Spleen (tissue), 7 donors: ENCODE results near the gene ANKFN1.

Source experiments
- POLR2A ChIP-seq, 3 donors: fragments of 450-650 bp; IDR thresholded peaks; one replicate each; pipeline ENCODE4 v1.5.1; 2017; ENCODE audit warnings: antibody characterized with exemption in 3 of 3, mild to moderate bottlenecking in 1 of 3
- TF ChIP-seq, protein P1 (sequence below), 11 experiments: fragments of 200-600 bp in 7 of 11; fragments of 450-650 bp in 4 of 11; sonication (generic) in 4 of 11; IDR thresholded peaks in 8 of 11; conservative IDR thresholded peaks in 3 of 11; 1 replicate in 7 of 11; 2 replicates in 4 of 11; pipeline versions ENCODE4 v1.4.0 to v1.8.0; 2016 to 2021; ENCODE audit warnings: antibody characterized with exemption in 11 of 11, inconsistent platforms in 4 of 11, mild to moderate bottlenecking in 1 of 11
- donor health status: DM: no; HTN: no; CAD: no; lungs with moderate emphysema.
- donor health status: DM: no; HTN: no; CAD: no.
- donor health status: DM: no; HTN: no; CAD: no.

- no peak for TF ChIP-seq POLR2A (IDR thresholded peaks at IDR 0.05)
- TF ChIP-seq, protein P1, sequence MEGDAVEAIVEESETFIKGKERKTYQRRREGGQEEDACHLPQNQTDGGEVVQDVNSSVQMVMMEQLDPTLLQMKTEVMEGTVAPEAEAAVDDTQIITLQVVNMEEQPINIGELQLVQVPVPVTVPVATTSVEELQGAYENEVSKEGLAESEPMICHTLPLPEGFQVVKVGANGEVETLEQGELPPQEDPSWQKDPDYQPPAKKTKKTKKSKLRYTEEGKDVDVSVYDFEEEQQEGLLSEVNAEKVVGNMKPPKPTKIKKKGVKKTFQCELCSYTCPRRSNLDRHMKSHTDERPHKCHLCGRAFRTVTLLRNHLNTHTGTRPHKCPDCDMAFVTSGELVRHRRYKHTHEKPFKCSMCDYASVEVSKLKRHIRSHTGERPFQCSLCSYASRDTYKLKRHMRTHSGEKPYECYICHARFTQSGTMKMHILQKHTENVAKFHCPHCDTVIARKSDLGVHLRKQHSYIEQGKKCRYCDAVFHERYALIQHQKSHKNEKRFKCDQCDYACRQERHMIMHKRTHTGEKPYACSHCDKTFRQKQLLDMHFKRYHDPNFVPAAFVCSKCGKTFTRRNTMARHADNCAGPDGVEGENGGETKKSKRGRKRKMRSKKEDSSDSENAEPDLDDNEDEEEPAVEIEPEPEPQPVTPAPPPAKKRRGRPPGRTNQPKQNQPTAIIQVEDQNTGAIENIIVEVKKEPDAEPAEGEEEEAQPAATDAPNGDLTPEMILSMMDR (IDR thresholded peaks at IDR 0.05 in 8 of 11, conservative IDR thresholded peaks at IDR 0.05 in 3 of 11), result no peak
Observed at GRCh38 chr17:56468840-56469239, 315.6 kb downstream of the ANKFN1 start.
